ENCODE results near the gene FABP6. TPM values are rescaled to one million over a fixed set of nuclear protein-coding genes. Genes with fewer than 3 reads are reported as not detected.

FABP6 gene
- total RNA-seq, 4 donors from 2014 or later, result not detected

DNA sequence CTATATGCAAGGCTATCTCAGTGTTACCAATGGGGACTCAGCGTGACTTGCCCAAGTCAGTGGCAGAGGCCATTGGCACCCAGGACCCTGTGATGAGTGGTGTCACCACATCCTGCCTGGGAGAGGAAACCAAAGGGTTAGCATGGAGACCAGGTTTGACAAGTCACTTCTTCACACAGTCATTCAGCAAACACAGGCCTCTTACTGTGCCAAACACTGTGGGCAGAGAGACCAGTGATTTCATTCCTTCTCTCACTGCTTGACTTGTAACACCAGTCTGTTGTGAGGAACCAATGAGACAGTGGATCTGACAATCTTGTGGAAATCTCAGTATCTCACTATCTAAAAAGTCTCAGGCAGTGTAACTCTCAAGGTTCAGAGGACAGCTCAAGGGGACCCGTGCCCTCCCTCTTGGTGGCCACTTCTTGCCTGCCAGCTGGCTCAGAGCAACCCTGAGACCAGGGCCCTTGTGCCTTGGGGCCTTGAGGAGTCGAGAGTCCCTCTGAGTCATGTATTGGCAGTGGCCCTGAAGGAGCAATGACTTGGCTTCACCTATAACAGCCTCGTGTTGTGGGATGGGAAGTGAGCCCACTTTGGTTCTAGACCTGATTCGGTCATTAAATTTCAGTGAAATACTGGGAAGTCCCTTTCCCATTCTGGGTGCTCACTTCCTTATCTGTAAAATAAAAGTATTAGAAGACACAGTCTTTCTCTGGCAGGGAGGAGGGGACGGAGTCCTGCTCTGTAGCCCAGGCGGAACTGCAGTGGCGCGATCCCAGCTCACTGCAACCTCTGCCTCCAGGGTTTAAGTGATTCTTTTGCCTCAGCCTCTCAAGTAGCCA, 1.6 kb downstream of the FABP6 start:
- H3K4me3 ChIP-seq, result no peak overlapping the region
- DNase-seq, result no peak
- H3K4me1 ChIP-seq, result no peaks in the 10 kb centered on the region
- TF ChIP-seq POLR2A (IDR thresholded peaks at IDR 0.05), result no peak
- no peak for TF ChIP-seq EP300 (IDR thresholded peaks at IDR 0.05; ENCODE audit: low read depth)
- TF ChIP-seq, protein P1, sequence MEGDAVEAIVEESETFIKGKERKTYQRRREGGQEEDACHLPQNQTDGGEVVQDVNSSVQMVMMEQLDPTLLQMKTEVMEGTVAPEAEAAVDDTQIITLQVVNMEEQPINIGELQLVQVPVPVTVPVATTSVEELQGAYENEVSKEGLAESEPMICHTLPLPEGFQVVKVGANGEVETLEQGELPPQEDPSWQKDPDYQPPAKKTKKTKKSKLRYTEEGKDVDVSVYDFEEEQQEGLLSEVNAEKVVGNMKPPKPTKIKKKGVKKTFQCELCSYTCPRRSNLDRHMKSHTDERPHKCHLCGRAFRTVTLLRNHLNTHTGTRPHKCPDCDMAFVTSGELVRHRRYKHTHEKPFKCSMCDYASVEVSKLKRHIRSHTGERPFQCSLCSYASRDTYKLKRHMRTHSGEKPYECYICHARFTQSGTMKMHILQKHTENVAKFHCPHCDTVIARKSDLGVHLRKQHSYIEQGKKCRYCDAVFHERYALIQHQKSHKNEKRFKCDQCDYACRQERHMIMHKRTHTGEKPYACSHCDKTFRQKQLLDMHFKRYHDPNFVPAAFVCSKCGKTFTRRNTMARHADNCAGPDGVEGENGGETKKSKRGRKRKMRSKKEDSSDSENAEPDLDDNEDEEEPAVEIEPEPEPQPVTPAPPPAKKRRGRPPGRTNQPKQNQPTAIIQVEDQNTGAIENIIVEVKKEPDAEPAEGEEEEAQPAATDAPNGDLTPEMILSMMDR (IDR thresholded peaks at IDR 0.05), result no peak
- no peak for TF ChIP-seq POLR2AphosphoS5 (IDR thresholded peaks at IDR 0.05)
- no peaks in the 10 kb centered on the region for H3K36me3 ChIP-seq
- in situ Hi-C loops (cut with MboI; ENCODE audit: low pct_ligation_motif_present in 1 of 4, low pct_unique_long_range_greater_than_20kb in 1 of 4, low sequenced_read_pairs in 3 of 4) (no loop called here), intact Hi-C loops (cut with DNase I; ENCODE audit: low total_unique reads) (no loop called here)
- no peaks in the 10 kb centered on the region for H3K9me3 ChIP-seq
- H3K27me3 ChIP-seq, result no peaks in the 10 kb centered on the region
- H3K27ac ChIP-seq, result no peak overlapping the region
- 80% methylated on average over 9 of the region's 9 CpGs; no CpG with 5 or more reads in 1 of the 2 donors for WGBS, 2 donors (ENCODE audit: low coverage in 1 of 2)

DNA sequence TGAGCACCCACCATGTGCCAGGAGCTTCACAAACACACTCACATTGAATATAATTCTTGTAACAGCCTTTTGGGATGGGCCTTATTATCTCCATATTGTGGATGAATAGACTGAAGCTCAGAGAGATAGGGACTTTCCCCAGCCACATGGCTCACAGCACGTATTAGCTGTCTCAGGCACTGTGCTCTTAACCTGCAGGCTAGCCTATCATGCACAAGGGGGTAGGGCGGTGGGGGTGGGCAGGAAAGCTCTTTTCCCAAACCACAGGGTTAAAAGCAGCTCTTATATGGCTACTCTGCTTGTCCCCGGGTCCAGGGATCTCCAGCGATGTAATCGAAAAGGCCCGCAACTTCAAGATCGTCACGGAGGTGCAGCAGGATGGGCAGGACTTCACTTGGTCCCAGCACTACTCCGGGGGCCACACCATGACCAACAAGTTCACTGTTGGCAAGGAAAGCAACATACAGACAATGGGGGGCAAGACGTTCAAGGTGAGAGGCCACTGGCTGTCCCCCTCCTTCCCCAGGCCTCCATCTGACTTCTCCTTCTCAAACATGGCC, 2.6 kb downstream of the FABP6 start:
- TF ChIP-seq EP300 (IDR thresholded peaks at IDR 0.05; ENCODE audit: low read depth) (no peak), POLR2AphosphoS5 (IDR thresholded peaks at IDR 0.05) (no peak), POLR2A (IDR thresholded peaks at IDR 0.05) (no peak)
- TF ChIP-seq, protein P1 (IDR thresholded peaks at IDR 0.05), result no peak
- Histone ChIP-seq H3K4me3 (no peak overlapping the region), H3K36me3 (no peaks in the 10 kb centered on the region), H3K27ac (no peak overlapping the region), H3K4me1 (no peaks in the 10 kb centered on the region), H3K27me3 (no peaks in the 10 kb centered on the region), H3K9me3 (no peaks in the 10 kb centered on the region)
- intact Hi-C loops (cut with DNase I; ENCODE audit: low total_unique reads), result no loop called here
- in situ Hi-C loops (cut with MboI; ENCODE audit: low pct_ligation_motif_present in 1 of 4, low pct_unique_long_range_greater_than_20kb in 1 of 4, low sequenced_read_pairs in 3 of 4), result no loop called here
- WGBS, 2 donors (ENCODE audit: low coverage in 1 of 2), result 60 to 89% methylated on average over 1 to 10 of the region's 10 CpGs
- DNase-seq, result no peak

DNA sequence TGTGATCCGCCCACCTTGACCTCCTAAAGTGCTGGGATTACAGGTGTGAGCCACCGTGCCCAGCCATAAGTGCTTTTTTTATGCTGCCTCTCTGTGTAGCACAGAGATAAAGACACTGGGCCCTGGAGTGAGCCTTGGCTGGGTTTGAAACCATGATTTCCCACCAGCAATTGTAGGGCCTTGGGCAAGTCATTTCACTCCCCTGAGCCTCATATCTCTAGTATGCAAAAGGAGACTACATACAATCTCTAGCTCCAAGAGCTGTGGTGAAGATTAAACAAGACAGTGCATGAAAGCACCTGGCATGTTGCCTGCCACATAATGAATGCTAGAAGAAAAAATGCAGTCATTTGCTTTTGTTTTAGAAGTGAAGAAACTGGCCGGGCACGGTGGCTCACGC, 3.9 kb downstream of the FABP6 start:
- H3K27me3 ChIP-seq, result no peaks in the 10 kb centered on the region
- no peak overlapping the region for H3K27ac ChIP-seq
- TF ChIP-seq, protein P1 (IDR thresholded peaks at IDR 0.05), result no peak
- TF ChIP-seq POLR2A (IDR thresholded peaks at IDR 0.05) (no peak), EP300 (IDR thresholded peaks at IDR 0.05; ENCODE audit: low read depth) (no peak), POLR2AphosphoS5 (IDR thresholded peaks at IDR 0.05) (no peak)
- no peaks in the 10 kb centered on the region for H3K9me3 ChIP-seq
- intact Hi-C loops (cut with DNase I; ENCODE audit: low total_unique reads), result no loop called here
- no peaks in the 10 kb centered on the region for H3K36me3 ChIP-seq
- no peaks in the 10 kb centered on the region for H3K4me1 ChIP-seq
- DNase-seq, result no peak
- in situ Hi-C loops (cut with MboI; ENCODE audit: low pct_ligation_motif_present in 1 of 4, low pct_unique_long_range_greater_than_20kb in 1 of 4, low sequenced_read_pairs in 3 of 4), result no loop called here
- no peak overlapping the region for H3K4me3 ChIP-seq
- WGBS, 2 donors (ENCODE audit: low coverage in 1 of 2), result 79 to 91% methylated on average over 4 to 5 of the region's 5 CpGs

DNA sequence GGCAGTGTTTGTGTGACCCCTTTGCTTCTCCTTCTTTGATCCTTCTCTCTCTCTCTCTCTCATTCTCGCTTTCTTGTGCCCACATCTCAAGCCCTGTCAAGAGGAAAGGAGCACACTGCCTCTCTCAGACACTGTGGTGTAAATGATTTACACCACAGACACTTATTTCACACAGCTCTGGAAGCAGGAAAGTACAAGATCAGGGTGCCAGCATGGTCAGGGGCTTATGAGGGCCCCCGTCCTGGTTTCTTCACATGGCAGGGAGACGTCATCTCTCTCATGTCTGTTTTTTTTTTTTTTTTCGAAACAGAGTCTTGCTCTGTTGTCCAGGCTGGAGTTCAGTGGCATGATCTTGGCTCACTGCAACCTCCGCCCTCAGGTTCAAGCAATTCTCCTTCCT, 6.4 kb downstream of the FABP6 start:
- H3K36me3 ChIP-seq, result no peaks in the 10 kb centered on the region
- no peaks in the 10 kb centered on the region for H3K9me3 ChIP-seq
- H3K27ac ChIP-seq, result no peak overlapping the region
- intact Hi-C loops (cut with DNase I; ENCODE audit: low total_unique reads), result no loop called here
- H3K4me1 ChIP-seq, result no peaks in the 10 kb centered on the region
- WGBS, 2 donors (ENCODE audit: low coverage in 1 of 2), result 74 to 88% methylated on average over 2 to 5 of the region's 5 CpGs
- H3K27me3 ChIP-seq, result no peaks in the 10 kb centered on the region
- no peak for DNase-seq
- TF ChIP-seq POLR2A (IDR thresholded peaks at IDR 0.05) (no peak), EP300 (IDR thresholded peaks at IDR 0.05; ENCODE audit: low read depth) (no peak), POLR2AphosphoS5 (IDR thresholded peaks at IDR 0.05) (no peak)
- TF ChIP-seq, protein P1 (IDR thresholded peaks at IDR 0.05), result no peak
- in situ Hi-C loops (cut with MboI; ENCODE audit: low pct_ligation_motif_present in 1 of 4, low pct_unique_long_range_greater_than_20kb in 1 of 4, low sequenced_read_pairs in 3 of 4), result no loop called here
- no peak overlapping the region for H3K4me3 ChIP-seq
